ENCODE measurements around the gene OBSCN. TPM values are rescaled to one million over a fixed set of nuclear protein-coding genes. Genes with fewer than 3 reads are reported as not detected.
A peak's percentile ranks its signal among the peaks of the same experiment; 100 is the strongest.
"Not testable (repeated sequence)": the region's sequence is repeated elsewhere in the genome, so short reads cannot be mapped to it uniquely, and the experiment has no call there.

Gene OBSCN
- total and polyA plus RNA-seq, 2 donors (not counting 1 experiment from before 2014, with no cell fraction given) = 10.0 to 63.9 TPM

DNA sequence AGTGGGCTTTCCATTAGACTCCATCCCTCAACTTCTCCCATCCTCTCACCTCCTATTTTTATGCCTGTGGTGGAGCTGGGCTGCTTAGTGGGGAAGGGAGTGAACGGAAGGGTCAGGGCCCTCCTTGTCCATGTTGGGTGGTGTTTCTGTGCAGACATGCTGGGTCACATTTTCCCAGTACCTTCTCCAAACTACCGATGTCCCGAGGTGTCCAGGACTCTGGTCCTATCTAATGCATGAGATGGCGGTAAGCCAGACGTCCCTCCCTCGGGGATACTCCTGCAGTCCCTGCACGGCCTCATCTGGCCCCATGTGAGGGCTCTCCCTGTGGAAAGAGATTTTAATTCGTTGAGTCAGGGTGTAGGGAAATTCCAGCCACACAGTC lies 61.0 kb downstream of the OBSCN start:
- no peaks in the 10 kb centered on the region for H3K9me3 Mint-ChIP-seq (ENCODE audit: insufficient read depth)
- intact Hi-C loops (cut with micrococcal nuclease) = no loop called here
- Histone ChIP-seq H3K9me3 (ENCODE audit: control extremely low read depth in 1 of 3, control insufficient read depth in 2 of 3, insufficient read depth in 1 of 3, low read length in 2 of 3) (peaks cover 0 to 2% (median 0%) of the 10 kb centered on the region in 3 donors), H3K36me3 (replicated peaks in 1 of 2; ENCODE audit: control extremely low read depth in 1 of 2, control insufficient read depth in 1 of 2, extremely low read depth in 1 of 2, insufficient read depth in 2 of 2, low read length in 1 of 2) (no peaks in the 10 kb centered on the region), H3K27me3 (replicated peaks in 1 of 4; ENCODE audit: control extremely low read depth in 1 of 4, control insufficient read depth in 3 of 4, insufficient read depth in 4 of 4, low read length in 3 of 4) (no peaks in the 10 kb centered on the region), H3K4me1 (ENCODE audit: control insufficient read depth in 2 of 2, insufficient read depth in 2 of 2, low read length in 2 of 2) (no peaks in the 10 kb centered on the region), H3K4me2 (replicated peaks; ENCODE audit: low read depth, low read length, poor library complexity, severe bottlenecking) (no peak overlapping the region), H2AFZ (ENCODE audit: insufficient read depth, low read depth, low read length, poor library complexity, severe bottlenecking) (no peak overlapping the region), H3K27ac (ENCODE audit: low read length in 2 of 2) (no peak overlapping the region), H3K79me2 (ENCODE audit: control insufficient read depth, insufficient read depth, low read length) (no peaks in the 10 kb centered on the region), H3K9ac (ENCODE audit: low read length) (no peak overlapping the region), H4K20me1 (ENCODE audit: control insufficient read depth, insufficient read depth, low read length, poor library complexity, severe bottlenecking) (no peaks in the 10 kb centered on the region), H3K4me3 (ENCODE audit: control extremely low read depth in 1 of 5, extremely low read depth in 1 of 5, insufficient read depth in 1 of 5, low read depth in 2 of 5, low read length in 4 of 5) (no peak overlapping the region)
- H3K27me3 Mint-ChIP-seq = no peaks in the 10 kb centered on the region
- DNase-seq (no peak), ATAC-seq (ENCODE audit: low read depth) (no peak)
- no peak overlapping the region for H3K27ac Mint-ChIP-seq
- H3K4me3 Mint-ChIP-seq = no peak overlapping the region
- POLR2A ChIA-PET = no interaction called here
- CTCF ChIA-PET = no interaction called here
- no peaks in the 10 kb centered on the region for H3K4me1 Mint-ChIP-seq
- TF ChIP-seq EZH2 (IDR thresholded peaks at IDR 0.05; ENCODE audit: borderline replicate concordance, insufficient read depth, low read depth, low read length, poor library complexity, severe bottlenecking) = no peak
- TF ChIP-seq, protein P1, sequence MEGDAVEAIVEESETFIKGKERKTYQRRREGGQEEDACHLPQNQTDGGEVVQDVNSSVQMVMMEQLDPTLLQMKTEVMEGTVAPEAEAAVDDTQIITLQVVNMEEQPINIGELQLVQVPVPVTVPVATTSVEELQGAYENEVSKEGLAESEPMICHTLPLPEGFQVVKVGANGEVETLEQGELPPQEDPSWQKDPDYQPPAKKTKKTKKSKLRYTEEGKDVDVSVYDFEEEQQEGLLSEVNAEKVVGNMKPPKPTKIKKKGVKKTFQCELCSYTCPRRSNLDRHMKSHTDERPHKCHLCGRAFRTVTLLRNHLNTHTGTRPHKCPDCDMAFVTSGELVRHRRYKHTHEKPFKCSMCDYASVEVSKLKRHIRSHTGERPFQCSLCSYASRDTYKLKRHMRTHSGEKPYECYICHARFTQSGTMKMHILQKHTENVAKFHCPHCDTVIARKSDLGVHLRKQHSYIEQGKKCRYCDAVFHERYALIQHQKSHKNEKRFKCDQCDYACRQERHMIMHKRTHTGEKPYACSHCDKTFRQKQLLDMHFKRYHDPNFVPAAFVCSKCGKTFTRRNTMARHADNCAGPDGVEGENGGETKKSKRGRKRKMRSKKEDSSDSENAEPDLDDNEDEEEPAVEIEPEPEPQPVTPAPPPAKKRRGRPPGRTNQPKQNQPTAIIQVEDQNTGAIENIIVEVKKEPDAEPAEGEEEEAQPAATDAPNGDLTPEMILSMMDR (IDR thresholded peaks at IDR 0.05) = no peak
- whole genome bisulfite sequencing (ENCODE audit: insufficient coverage) = 87% methylated on average over 3 of the region's 8 CpGs

DNA sequence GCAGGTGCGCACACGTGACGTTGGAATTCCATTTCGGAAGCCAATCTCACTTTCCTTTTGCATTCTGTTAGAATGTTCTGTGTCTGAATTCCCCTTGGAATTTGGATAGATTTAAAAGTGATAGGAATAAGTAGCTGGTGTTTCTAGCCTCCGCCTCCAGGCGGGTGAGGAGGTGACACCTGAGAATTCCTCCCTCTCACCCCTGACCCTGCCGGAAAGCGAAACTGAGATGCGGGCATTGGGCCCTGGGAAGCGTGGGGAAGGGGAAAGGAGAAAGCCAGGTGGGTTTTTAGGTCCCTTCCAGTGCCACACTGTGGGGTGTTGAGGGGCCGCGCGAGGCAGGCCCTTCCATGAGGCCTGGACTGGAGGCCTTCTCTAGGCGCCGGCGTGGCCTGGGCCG lies 61.6 kb downstream of the OBSCN start:
- H2AFZ ChIP-seq (ENCODE audit: insufficient read depth, low read depth, low read length, poor library complexity, severe bottlenecking) = not testable (repeated sequence)

More for the DNA sequence above, 61.6 kb downstream of the OBSCN start:
- H3K9ac ChIP-seq (ENCODE audit: low read length); DNase-seq; H3K4me3 ChIP-seq (ENCODE audit: control extremely low read depth in 1 of 5, extremely low read depth in 1 of 5, insufficient read depth in 1 of 5, low read depth in 2 of 5, low read length in 4 of 5); H3K4me2 ChIP-seq (replicated peaks; ENCODE audit: low read depth, low read length, poor library complexity, severe bottlenecking); H3K9me3 Mint-ChIP-seq (ENCODE audit: insufficient read depth); H4K20me1 ChIP-seq (ENCODE audit: control insufficient read depth, insufficient read depth, low read length, poor library complexity, severe bottlenecking); H3K4me3 Mint-ChIP-seq; H3K36me3 ChIP-seq (replicated peaks in 1 of 2; ENCODE audit: control extremely low read depth in 1 of 2, control insufficient read depth in 1 of 2, extremely low read depth in 1 of 2, insufficient read depth in 2 of 2, low read length in 1 of 2); H3K27ac ChIP-seq (ENCODE audit: low read length in 2 of 2); POLR2A ChIA-PET; H3K9me3 ChIP-seq (ENCODE audit: control extremely low read depth in 1 of 3, control insufficient read depth in 2 of 3, insufficient read depth in 1 of 3, low read length in 2 of 3); H3K27me3 ChIP-seq (replicated peaks in 1 of 4; ENCODE audit: control extremely low read depth in 1 of 4, control insufficient read depth in 3 of 4, insufficient read depth in 4 of 4, low read length in 3 of 4); intact Hi-C loops (cut with micrococcal nuclease); H3K27ac Mint-ChIP-seq; H3K4me1 Mint-ChIP-seq; H3K4me1 ChIP-seq (ENCODE audit: control insufficient read depth in 2 of 2, insufficient read depth in 2 of 2, low read length in 2 of 2); H3K79me2 ChIP-seq (ENCODE audit: control insufficient read depth, insufficient read depth, low read length); CTCF ChIA-PET; H3K27me3 Mint-ChIP-seq: not testable (repeated sequence)
- WGBS (ENCODE audit: insufficient coverage) = 98% methylated on average over 7 of the region's 17 CpGs
- ATAC-seq (ENCODE audit: low read depth) = peak; percentile 57
